Activated CD8-positive, alpha-beta T cell treated with anti-CD3 and anti-CD28 coated beads, Interleukin-2, amount 10 ng/mL, durations not matched to agents 7 days and 5 days (primary cell): ENCODE results near the gene DES. TPM values are rescaled to one million over a fixed set of nuclear protein-coding genes. Genes with fewer than 3 reads are reported as not detected.
A peak's percentile ranks its signal among the peaks of the same experiment; 100 is the strongest.

Source experiments
- ATAC-seq: fragments of 150-1000 bp; cut with Tn5 transposase; one replicate; pipeline ENCODE4 v1.10.0; 2021; ENCODE audit warnings: moderate library complexity
- CTCF ChIA-PET: fragments of 350-600 bp; sonication (Branson Sonifier 250); formaldehyde crosslinking; loops from one replicate; lab custom pipeline; 2021; ENCODE audit warnings: antibody characterized with exemption; lab: Charles Lee
- POLR2A ChIA-PET: fragments of 350-600 bp; sonication (Branson Sonifier 250); formaldehyde crosslinking; loops from one replicate; lab custom pipeline; 2021; ENCODE audit warnings: antibody characterized with exemption; lab: Charles Lee
- DNase-seq: peaks from one replicate; pipeline ENCODE4 v3.0.0-alpha.2; 2020
- H3K27ac Mint-ChIP-seq: one replicate; pipeline ENCODE4 v1.8.0; 2021; ENCODE audit warnings: mild to moderate bottlenecking, mixed read lengths
- H3K27me3 Mint-ChIP-seq: one replicate; pipeline ENCODE4 v1.8.0; 2021; ENCODE audit warnings: low read depth, mixed read lengths
- H3K36me3 Mint-ChIP-seq: one replicate; pipeline ENCODE4 v1.8.0; 2021; ENCODE audit warnings: low read depth, mixed read lengths
- H3K4me1 Mint-ChIP-seq: one replicate; pipeline ENCODE4 v1.8.0; 2021; ENCODE audit warnings: low read depth, mixed read lengths
- H3K4me3 Mint-ChIP-seq: one replicate; pipeline ENCODE4 v1.8.0; 2021; ENCODE audit warnings: mild to moderate bottlenecking, mixed read lengths
- H3K9me3 Mint-ChIP-seq: one replicate; pipeline ENCODE4 v1.8.0; 2022; ENCODE audit warnings: mixed read lengths; ENCODE audit not compliant: insufficient read depth
- total RNA-seq, 2 experiments: library from RNA; stranded (reverse); gene quantifications; one replicate each; pipeline ENCODE4 v1.2.3, GENCODE V29; 2021

Gene DES
- total RNA-seq, 2 experiments from 2014 or later = not detected

- H3K9me3 Mint-ChIP-seq = no peaks in the 10 kb centered on the region
- H3K4me1 Mint-ChIP-seq = peaks cover 40% of the 10 kb centered on the region
- H3K27me3 Mint-ChIP-seq = no peaks in the 10 kb centered on the region
- H3K4me3 Mint-ChIP-seq = peak overlapping the region; percentile 28
- H3K36me3 Mint-ChIP-seq = no peaks in the 10 kb centered on the region
- DNase-seq (no peak), ATAC-seq (no peak)
- POLR2A ChIA-PET = interaction anchor here (1.3 kb wide), 1 partner anchor 13 kb away, joined by 3 read pairs; no protein-coding TSS in a partner anchor
- peak overlapping the region; percentile 80 for H3K27ac Mint-ChIP-seq
- CTCF ChIA-PET = interaction anchor here (1.1 to 2.0 kb wide), 3 partner anchors 15 to 81 kb away, joined by 3 to 15 read pairs (median 11); no protein-coding TSS in a partner anchor
Measured at GRCh38 chr2:219461669-219462068, 43.5 kb downstream of the DES start.

GRCh38 chr2:219462349-219462748 is 44.2 kb downstream of the DES start:
- ATAC-seq (no peak), DNase-seq (no peak)
- H3K9me3 Mint-ChIP-seq = no peaks in the 10 kb centered on the region
- H3K27ac Mint-ChIP-seq = peak overlapping the region; percentile 52
- H3K4me1 Mint-ChIP-seq = peaks cover 37% of the 10 kb centered on the region
- ChIA-PET CTCF (interaction anchor here (1.2 to 1.7 kb wide), 3 partner anchors 13 to 59 kb away, joined by 3 to 5 read pairs (median 4); a partner anchor contains a TSS), POLR2A (no interaction called here)
- H3K36me3 Mint-ChIP-seq = no peaks in the 10 kb centered on the region
- H3K27me3 Mint-ChIP-seq = no peaks in the 10 kb centered on the region
- H3K4me3 Mint-ChIP-seq = no peak overlapping the region

DNA sequence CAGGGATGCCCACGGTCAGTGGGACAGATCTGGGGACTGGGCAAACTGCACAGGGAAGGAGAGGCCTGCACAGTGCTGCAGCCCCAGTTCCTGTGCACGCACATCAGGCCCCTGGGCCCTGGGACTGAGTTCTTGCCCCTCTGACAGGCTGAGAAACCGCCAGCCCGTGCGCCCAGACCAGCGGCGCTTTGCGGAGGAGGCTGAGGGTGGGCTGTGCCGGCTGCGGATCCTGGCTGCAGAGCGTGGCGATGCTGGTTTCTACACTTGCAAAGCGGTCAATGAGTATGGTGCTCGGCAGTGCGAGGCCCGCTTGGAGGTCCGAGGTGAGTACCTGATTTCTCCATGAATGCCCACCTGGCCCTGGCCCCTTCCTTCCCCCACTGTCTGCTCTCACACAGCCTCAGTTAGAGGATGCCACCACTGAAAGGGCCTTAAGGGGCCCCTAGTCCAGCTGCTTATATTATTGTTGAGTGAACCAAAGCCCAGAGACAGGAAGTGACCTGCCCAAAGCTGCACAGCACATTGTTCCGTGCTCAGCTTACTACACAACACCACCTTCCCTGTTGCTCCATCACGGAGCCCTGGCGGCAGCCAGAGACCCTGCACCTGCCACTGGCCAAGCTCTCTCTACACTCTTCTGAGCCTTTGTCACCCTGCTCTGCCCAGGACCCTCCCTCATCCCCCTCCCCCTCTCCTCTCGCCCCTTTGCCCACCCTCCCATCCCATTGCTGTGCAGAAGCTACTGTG is 46.3 kb downstream of the DES start:
- CTCF ChIA-PET = interaction anchor here (0.6 to 1.7 kb wide), 3 partner anchors 12 to 77 kb away, joined by 3 to 11 read pairs (median 3); no protein-coding TSS in a partner anchor
- POLR2A ChIA-PET = no interaction called here
- Mint-ChIP-seq H3K9me3 (no peaks in the 10 kb centered on the region), H3K36me3 (no peaks in the 10 kb centered on the region), H3K4me1 (peaks cover 16% of the 10 kb centered on the region), H3K27ac (no peak overlapping the region), H3K27me3 (no peaks in the 10 kb centered on the region), H3K4me3 (no peak overlapping the region)
- no peak for DNase-seq
- ATAC-seq = no peak

- ATAC-seq = no peak
- no peak for DNase-seq
- no peaks in the 10 kb centered on the region for H3K36me3 Mint-ChIP-seq
- ChIA-PET CTCF (no interaction called here), POLR2A (no interaction called here)
- peak overlapping the region; percentile 20 for H3K27ac Mint-ChIP-seq
- H3K27me3 Mint-ChIP-seq = no peaks in the 10 kb centered on the region
- H3K4me1 Mint-ChIP-seq = peaks cover 7% of the 10 kb centered on the region
- H3K4me3 Mint-ChIP-seq = no peak overlapping the region
- H3K9me3 Mint-ChIP-seq = no peaks in the 10 kb centered on the region
Measured at GRCh38 chr2:219465659-219466561, 47.7 kb downstream of the DES start.

DNA sequence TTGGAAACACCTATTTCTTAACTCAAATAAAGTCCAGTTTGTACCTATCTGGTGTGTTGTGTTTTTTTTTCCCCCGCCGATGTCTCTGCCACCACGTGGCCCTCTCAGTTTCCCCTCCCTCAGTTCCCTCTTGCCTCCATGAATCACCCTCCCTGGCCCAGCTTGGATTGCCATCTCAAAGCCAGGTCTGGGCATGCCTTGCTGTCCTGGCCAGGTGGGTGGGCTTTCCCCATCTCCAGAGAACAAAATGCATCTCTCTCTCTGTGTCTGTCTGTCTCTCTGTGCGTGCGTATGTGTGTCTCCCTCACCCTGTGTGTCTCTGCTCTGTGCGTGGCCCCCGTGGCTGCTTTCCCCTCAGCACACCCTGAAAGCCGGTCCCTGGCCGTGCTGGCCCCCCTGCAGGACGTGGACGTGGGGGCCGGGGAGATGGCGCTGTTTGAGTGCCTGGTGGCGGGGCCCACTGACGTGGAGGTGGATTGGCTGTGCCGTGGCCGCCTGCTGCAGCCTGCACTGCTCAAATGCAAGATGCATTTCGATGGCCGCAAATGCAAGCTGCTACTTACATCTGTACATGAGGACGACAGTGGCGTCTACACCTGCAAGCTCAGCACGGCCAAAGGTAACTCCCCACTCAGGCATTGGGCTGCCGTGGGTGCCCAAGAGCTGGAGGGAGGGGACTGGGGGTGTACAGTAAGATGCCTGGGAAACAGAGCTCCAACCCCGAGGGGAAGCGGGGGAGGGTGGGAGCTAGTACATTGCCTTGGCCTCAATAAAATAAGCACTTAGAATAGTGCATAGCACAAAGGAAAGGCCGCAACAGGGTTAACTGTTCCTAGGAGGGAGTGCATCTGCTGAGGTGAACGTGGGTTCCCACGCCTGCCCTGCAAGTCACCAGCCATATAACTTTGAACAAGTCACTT is 48.9 kb downstream of the DES start:
- no peaks in the 10 kb centered on the region for H3K9me3 Mint-ChIP-seq
- no peak for DNase-seq
- no peak overlapping the region for H3K4me3 Mint-ChIP-seq
- no peaks in the 10 kb centered on the region for H3K36me3 Mint-ChIP-seq
- H3K27ac Mint-ChIP-seq = no peak overlapping the region
- no peaks in the 10 kb centered on the region for H3K4me1 Mint-ChIP-seq
- no peak for ATAC-seq
- ChIA-PET POLR2A (no interaction called here), CTCF (interaction anchor here (0.9 to 1.5 kb wide), 2 partner anchors 10 to 63 kb away, joined by 4 to 5 read pairs; no protein-coding TSS in a partner anchor)
- no peaks in the 10 kb centered on the region for H3K27me3 Mint-ChIP-seq

DNA sequence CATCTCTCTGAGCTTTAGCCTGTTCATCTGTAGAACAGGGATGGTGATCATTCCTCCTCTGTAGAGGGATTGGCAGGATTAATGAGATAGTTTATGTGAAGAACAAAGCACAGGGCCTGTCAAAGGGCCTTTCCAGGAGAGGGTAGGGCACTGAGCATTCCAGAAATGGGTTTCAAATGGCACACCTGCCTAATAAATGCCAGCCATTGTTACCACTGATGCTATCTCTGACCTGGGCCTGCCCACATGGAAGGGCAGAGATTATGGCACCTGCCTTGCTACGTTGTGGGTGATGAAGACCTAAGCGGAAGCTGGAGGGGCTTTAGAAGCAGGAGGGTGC is 49.5 kb downstream of the DES start:
- ChIA-PET CTCF (interaction anchor here (0.9 to 1.5 kb wide), 2 partner anchors 9 to 62 kb away, joined by 4 to 5 read pairs; no protein-coding TSS in a partner anchor), POLR2A (no interaction called here)
- H3K36me3 Mint-ChIP-seq = no peaks in the 10 kb centered on the region
- ATAC-seq = no peak
- DNase-seq = no peak
- no peaks in the 10 kb centered on the region for H3K27me3 Mint-ChIP-seq
- no peaks in the 10 kb centered on the region for H3K9me3 Mint-ChIP-seq
- H3K27ac Mint-ChIP-seq = no peak overlapping the region
- no peaks in the 10 kb centered on the region for H3K4me1 Mint-ChIP-seq
- H3K4me3 Mint-ChIP-seq = no peak overlapping the region

- Mint-ChIP-seq H3K36me3 (no peaks in the 10 kb centered on the region), H3K4me1 (no peaks in the 10 kb centered on the region), H3K27me3 (no peaks in the 10 kb centered on the region), H3K9me3 (no peaks in the 10 kb centered on the region), H3K27ac (no peak overlapping the region), H3K4me3 (no peak overlapping the region)
- POLR2A ChIA-PET = no interaction called here
- CTCF ChIA-PET = interaction anchor here (1.5 kb wide), 1 partner anchor 61 kb away, joined by 5 read pairs; no protein-coding TSS in a partner anchor
- ATAC-seq (no peak), DNase-seq (no peak)
Measured at GRCh38 chr2:219468410-219469185, 50.4 kb downstream of the DES start.

- no peak for DNase-seq
- ChIA-PET POLR2A (no interaction called here), CTCF (no interaction called here)
- no peak for ATAC-seq
- H3K9me3 Mint-ChIP-seq = no peaks in the 10 kb centered on the region
- no peaks in the 10 kb centered on the region for H3K4me1 Mint-ChIP-seq
- no peaks in the 10 kb centered on the region for H3K36me3 Mint-ChIP-seq
- H3K27me3 Mint-ChIP-seq = no peaks in the 10 kb centered on the region
- no peak overlapping the region for H3K4me3 Mint-ChIP-seq
- H3K27ac Mint-ChIP-seq = no peak overlapping the region
Measured at GRCh38 chr2:219469186-219469724, 51.1 kb downstream of the DES start.

DNA sequence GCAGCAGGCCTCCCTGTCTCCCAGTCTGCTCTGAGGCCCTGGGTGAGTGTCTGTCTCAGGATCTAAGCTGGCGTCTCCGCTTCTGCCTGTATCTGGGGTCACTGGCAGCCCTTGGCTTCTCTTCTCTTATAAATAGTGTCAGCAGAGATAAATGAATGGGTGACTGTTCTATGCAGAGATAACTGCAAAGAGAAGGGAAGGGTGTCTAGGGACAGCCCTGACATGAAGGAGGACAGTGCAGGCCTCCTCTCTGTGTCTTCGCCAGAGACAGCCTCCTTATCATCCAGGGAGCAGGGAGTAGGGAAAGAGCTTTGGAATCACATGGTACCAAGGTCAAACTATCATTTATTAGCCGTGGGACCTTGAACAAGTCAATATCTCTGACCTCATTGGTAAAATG is 52.3 kb downstream of the DES start:
- CTCF ChIA-PET = interaction anchor here (1.3 kb wide), 1 partner anchor 68 kb away, joined by 3 read pairs; no protein-coding TSS in a partner anchor
- Mint-ChIP-seq H3K27ac (no peak overlapping the region), H3K4me3 (no peak overlapping the region), H3K36me3 (no peaks in the 10 kb centered on the region), H3K9me3 (no peaks in the 10 kb centered on the region), H3K27me3 (no peaks in the 10 kb centered on the region), H3K4me1 (no peaks in the 10 kb centered on the region)
- ATAC-seq = no peak
- no peak for DNase-seq
- POLR2A ChIA-PET = no interaction called here

DNA sequence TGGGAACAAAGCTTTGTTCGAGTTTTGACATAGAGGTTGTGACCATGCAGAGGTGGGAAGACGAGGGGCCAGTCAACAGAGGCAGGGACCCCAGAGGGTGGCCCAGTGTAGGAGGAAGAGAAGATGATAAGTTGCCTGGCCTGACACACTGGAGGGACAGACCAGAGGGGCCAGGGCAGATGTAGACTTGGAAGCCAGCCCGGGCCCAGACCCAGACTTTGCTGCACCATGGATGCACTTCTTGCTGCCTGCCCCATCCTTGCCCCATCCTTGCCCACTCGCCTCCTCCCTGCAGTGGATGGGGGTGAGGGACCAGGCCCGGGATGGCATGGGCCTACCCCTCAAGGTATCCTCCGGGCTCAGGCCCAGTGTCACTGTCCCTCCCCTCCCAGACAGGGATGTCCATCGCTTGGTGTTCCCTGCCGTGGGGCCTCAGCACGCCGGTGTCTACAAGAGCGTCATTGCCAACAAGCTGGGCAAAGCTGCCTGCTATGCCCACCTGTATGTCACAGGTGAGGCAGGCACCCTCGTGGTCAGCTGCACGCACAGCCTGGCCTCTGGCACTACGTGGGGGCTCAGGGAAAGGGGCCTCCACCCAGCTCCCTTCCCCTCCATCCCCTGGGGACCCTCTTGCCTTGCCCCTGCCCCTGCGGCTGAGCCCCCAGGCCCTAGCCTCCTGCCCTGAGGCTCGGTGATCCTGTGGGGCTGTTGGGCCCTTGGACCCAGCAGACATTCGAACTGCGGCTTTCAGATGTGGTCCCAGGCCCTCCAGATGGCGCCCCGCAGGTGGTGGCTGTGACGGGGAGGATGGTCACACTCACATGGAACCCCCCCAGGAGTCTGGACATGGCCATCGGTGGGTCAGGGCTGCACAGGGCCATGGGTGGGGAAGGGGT is 53.5 kb downstream of the DES start:
- Mint-ChIP-seq H3K27ac (no peak overlapping the region), H3K4me3 (no peak overlapping the region), H3K27me3 (no peaks in the 10 kb centered on the region), H3K4me1 (peaks cover 5% of the 10 kb centered on the region), H3K36me3 (no peaks in the 10 kb centered on the region), H3K9me3 (no peaks in the 10 kb centered on the region)
- DNase-seq (no peak), ATAC-seq (no peak)
- ChIA-PET POLR2A (no interaction called here), CTCF (interaction anchor here (1.3 kb wide), 1 partner anchor 69 kb away, joined by 3 read pairs; no protein-coding TSS in a partner anchor)
